Tibial artery (tissue), 4 donors: ENCODE measurements around the gene XPO4.
A peak's percentile ranks its signal among the peaks of the same experiment; 100 is the strongest.
"Not testable (repeated sequence)": the region's sequence is repeated elsewhere in the genome, so short reads cannot be mapped to it uniquely, and the experiment has no call there.

Experiments used
- DNase-seq, 2 donors: peaks; one replicate each; pipeline ENCODE4 v3.0.0-alpha.2; 2019
- H3K27ac ChIP-seq, 2 donors: fragments of 200-600 bp; sonication (generic) in 1 of 2; 1 replicate in 1 of 2; 2 replicates in 1 of 2; pipeline ENCODE4 v1.5.1; 2018 to 2019; ENCODE audit warnings: mild to moderate bottlenecking in 1 of 2
- H3K27me3 ChIP-seq, 2 donors: fragments of 200-600 bp; sonication (generic) in 1 of 2; one replicate each; pipeline versions ENCODE4 v1.5.1 to v1.6.0; 2016 to 2019
- H3K36me3 ChIP-seq, 3 donors: fragments of 200-600 bp; sonication (generic) in 2 of 3; one replicate each; pipeline ENCODE4 v1.5.1; 2016 to 2019; ENCODE audit warnings: mild to moderate bottlenecking in 2 of 3
- H3K4me1 ChIP-seq, 4 donors: fragments of 200-600 bp; sonication (generic) in 2 of 4; 1 replicate in 3 of 4; 2 replicates in 1 of 4; pipeline ENCODE4 v1.5.1; 2016 to 2019
- H3K4me3 ChIP-seq, 2 donors: fragments of 200-600 bp; sonication (generic) in 1 of 2; 1 replicate in 1 of 2; 2 replicates in 1 of 2; pipeline ENCODE4 v1.5.1; 2018 to 2019; ENCODE audit warnings: mild to moderate bottlenecking in 2 of 2
- H3K9me3 ChIP-seq, 3 donors: fragments of 200-600 bp; sonication (generic) in 1 of 3; one replicate each; pipeline ENCODE4 v1.5.1; 2016 to 2019
- intact Hi-C: fragments of 100-400 bp; cut with DNase I; formaldehyde crosslinking; loops from one replicate; pipeline ENCODE4 v1.15.0; 2023; ENCODE audit warnings: low total_unique reads
- TF ChIP-seq, protein P1 (sequence below), 2 experiments: fragments of 200-600 bp in 1 of 2; fragments of 450-650 bp in 1 of 2; IDR thresholded peaks; one replicate each; pipeline ENCODE4 v1.5.1; 2017 to 2019; ENCODE audit warnings: antibody characterized with exemption in 2 of 2, mild to moderate bottlenecking in 1 of 2, moderate library complexity in 1 of 2

Gene XPO4

DNA sequence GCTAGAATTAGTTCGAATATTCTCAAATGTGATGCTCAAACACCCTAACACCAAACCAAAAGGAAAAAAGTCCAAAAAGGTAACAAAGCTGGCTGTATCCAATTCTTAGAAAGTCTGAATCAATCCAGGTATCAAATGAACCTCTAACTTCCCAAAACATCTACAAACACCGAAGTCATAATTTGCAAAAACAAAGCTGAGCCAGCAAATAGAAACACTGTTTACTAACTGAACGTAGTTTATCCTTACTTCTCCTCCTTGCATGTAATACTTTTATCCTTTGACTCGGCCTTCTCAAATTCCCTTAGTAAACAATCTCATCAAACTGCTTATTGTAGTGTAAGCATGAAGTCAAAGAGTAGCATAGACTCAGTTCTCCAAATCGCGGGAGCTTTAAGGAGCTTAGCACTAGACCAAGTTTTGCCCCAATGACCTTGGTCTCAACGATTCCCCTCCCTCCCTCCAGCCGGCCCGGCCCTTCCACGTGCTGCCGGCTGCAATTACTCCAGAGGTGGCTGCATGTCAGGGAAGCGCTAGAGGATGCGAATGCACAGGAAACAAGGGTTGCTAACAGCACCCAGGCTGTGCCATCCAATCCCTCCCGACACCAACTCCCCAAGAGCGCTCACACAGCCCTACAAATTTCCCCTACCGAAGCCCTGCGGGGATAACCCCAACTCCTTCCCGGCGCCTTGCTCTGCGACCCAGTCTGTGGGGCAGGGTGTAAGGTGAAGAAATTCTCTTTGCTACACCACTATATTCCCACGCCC is 693 bp downstream of the XPO4 start:
- TF ChIP-seq, protein P1, sequence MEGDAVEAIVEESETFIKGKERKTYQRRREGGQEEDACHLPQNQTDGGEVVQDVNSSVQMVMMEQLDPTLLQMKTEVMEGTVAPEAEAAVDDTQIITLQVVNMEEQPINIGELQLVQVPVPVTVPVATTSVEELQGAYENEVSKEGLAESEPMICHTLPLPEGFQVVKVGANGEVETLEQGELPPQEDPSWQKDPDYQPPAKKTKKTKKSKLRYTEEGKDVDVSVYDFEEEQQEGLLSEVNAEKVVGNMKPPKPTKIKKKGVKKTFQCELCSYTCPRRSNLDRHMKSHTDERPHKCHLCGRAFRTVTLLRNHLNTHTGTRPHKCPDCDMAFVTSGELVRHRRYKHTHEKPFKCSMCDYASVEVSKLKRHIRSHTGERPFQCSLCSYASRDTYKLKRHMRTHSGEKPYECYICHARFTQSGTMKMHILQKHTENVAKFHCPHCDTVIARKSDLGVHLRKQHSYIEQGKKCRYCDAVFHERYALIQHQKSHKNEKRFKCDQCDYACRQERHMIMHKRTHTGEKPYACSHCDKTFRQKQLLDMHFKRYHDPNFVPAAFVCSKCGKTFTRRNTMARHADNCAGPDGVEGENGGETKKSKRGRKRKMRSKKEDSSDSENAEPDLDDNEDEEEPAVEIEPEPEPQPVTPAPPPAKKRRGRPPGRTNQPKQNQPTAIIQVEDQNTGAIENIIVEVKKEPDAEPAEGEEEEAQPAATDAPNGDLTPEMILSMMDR (IDR thresholded peaks at IDR 0.05) = no peak
- Histone ChIP-seq H3K36me3 (peaks cover 0 to 6% (median 4%) of the 10 kb centered on the region in 3 donors), H3K27ac (peak overlapping the region; percentile 93 to 95), H3K4me1 (peaks cover 0 to 24% (median 13%) of the 10 kb centered on the region in 4 donors), H3K27me3 (no peaks in the 10 kb centered on the region), H3K4me3 (peak overlapping the region; percentile 89 to 96), H3K9me3 (no peaks in the 10 kb centered on the region)
- DNase-seq = no peak
- intact Hi-C loops = no loop called here

DNA sequence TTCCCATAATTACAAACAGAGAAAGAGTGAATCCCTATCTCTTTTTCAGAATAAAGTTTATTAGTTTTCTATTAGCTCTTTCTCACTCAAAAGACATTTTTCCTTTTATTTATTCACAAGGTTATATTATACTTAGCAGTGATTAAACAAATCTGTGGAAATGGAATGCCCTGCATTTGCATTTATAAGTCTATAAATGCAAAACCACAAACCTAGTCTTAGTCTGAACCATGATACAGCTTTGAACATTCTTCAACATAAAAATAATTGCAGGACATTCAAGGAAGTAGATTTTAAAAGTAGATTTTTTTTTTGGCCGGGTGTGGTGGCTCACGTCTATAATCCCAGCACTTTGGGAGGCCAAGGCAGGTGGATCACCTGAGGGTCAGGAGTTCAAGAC is 8.3 kb downstream of the XPO4 start:
- Histone ChIP-seq H3K9me3 (no peaks in the 10 kb centered on the region), H3K27me3 (no peaks in the 10 kb centered on the region), H3K4me3 (no peak overlapping the region), H3K27ac (no peak overlapping the region), H3K36me3 (peaks cover 0 to 5% (median 0%) of the 10 kb centered on the region in 3 donors), H3K4me1 (no peaks in the 10 kb centered on the region)
- TF ChIP-seq, protein P1 (IDR thresholded peaks at IDR 0.05) = no peak
- no peak for DNase-seq
- intact Hi-C loops = no loop called here

DNA sequence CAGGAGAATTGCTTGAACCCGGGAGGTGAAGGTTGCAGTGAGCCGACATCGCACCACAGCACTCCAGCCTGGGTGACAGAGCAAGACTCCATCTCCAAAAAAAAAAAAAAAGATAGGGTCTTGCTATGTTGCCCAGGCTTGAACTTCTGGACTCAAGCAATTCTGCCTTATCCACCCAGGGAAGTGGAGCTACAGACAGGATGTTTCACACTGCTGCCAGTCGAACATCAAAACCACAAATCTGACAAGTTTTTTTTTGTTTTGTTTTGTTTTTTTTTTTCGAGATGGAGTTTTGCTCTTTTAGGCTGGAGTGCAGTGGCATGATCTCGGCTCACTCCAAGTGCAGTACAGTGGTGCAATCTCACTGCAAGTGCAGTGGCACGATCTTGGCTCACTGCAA is 10.8 kb downstream of the XPO4 start:
- Histone ChIP-seq H3K36me3 (peaks cover 0 to 5% (median 0%) of the 10 kb centered on the region in 3 donors), H3K4me3 (no peak overlapping the region), H3K4me1 (no peaks in the 10 kb centered on the region), H3K27me3 (no peaks in the 10 kb centered on the region), H3K9me3 (no peaks in the 10 kb centered on the region), H3K27ac (no peak overlapping the region)
- DNase-seq = no peak
- intact Hi-C loops = no loop called here
- TF ChIP-seq, protein P1 (IDR thresholded peaks at IDR 0.05) = no peak

DNA sequence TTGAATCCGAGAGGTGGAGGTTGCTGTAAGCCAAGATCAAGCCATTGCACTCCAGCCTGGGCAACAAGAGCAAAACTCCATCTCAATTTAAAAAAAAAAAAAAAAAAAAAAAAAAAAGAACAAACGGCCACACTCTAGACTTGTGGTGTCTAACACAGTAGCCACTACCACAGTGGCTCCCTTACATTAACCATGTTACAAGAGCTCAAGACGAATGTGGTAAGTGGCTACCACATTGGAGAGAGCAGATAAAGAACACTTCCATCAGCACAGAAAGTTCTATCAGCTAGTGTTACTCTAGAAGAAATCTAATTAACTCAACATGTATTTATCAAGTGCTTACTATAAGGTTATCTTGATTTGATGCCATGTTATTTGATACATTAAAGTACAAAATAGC is 11.5 kb downstream of the XPO4 start:
- H3K27me3 ChIP-seq = no peaks in the 10 kb centered on the region
- peaks cover 0 to 5% (median 0%) of the 10 kb centered on the region in 3 donors for H3K36me3 ChIP-seq
- TF ChIP-seq, protein P1 (IDR thresholded peaks at IDR 0.05) = no peak
- intact Hi-C loops = no loop called here
- no peak overlapping the region for H3K27ac ChIP-seq
- DNase-seq = no peak
- H3K4me1 ChIP-seq = no peaks in the 10 kb centered on the region
- H3K4me3 ChIP-seq = no peak overlapping the region
- no peaks in the 10 kb centered on the region for H3K9me3 ChIP-seq

DNA sequence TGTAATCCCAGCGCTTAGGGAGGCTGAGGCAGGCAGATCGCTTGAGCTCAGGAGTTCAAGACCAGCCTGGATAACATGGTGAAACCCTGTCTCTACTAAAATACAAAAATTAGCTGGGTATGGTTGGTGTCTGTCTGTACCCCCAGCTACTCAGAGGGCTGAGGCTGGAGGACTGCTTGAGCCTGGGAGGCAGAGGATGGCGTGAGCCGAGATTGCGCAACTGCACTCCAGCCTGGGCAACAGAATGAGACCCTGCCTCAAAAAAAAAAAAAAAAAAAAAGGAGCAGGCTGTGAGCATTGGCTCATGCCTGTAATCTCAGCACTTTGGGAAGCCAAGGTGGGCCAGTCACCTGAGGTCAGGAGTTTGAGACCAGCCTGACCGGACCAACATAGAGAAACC is 12.0 kb downstream of the XPO4 start:
- H3K4me3 ChIP-seq, H3K4me1 ChIP-seq, H3K9me3 ChIP-seq, H3K27me3 ChIP-seq, H3K36me3 ChIP-seq, H3K27ac ChIP-seq, intact Hi-C loops, DNase-seq: not testable (repeated sequence)

DNA sequence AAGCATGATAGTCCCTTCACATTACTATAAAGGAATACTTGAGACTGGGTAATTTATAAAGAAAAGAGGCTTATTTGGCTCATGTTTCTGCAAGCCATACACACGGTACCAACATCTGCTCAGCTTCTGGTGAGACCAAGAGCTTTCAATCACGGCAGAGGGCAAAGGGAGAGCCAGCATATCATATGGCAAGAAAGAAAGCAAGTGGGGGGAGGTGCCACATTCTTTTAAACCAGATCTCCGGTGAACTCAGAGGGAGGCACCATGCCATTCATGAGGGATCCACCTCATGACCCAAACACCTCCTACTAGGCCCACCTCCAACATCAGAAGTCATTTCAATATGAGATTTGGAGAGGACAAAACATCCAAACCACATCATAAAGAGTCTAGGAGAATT is 20.3 kb downstream of the XPO4 start:
- DNase-seq = no peak
- no peaks in the 10 kb centered on the region for H3K36me3 ChIP-seq

More for the DNA sequence above, 20.3 kb downstream of the XPO4 start:
- TF ChIP-seq, protein P1 (IDR thresholded peaks at IDR 0.05) = no peak
- intact Hi-C loops = no loop called here
- Histone ChIP-seq H3K4me3 (no peak overlapping the region), H3K27ac (no peak overlapping the region), H3K9me3 (no peaks in the 10 kb centered on the region), H3K27me3 (no peaks in the 10 kb centered on the region), H3K4me1 (peaks cover 0 to 11% (median 0%) of the 10 kb centered on the region in 4 donors)
